Hepatocyte (in vitro differentiated cells): ENCODE data around the gene FAM81A. TPM values are rescaled to one million over a fixed set of nuclear protein-coding genes. Genes with fewer than 3 reads are reported as not detected.

ENCODE experiments used
- DNase-seq: peaks from one replicate; pipeline ENCODE4 v3.0.0-alpha.2; 2016; ENCODE audit warnings: low spot score
- H2AFZ ChIP-seq: fragments of 200-600 bp; sonication (generic); 2 replicates; pipeline ENCODE4 v1.6.0; 2016; ENCODE audit warnings: antibody characterized with exemption, mild to moderate bottlenecking
- H3K27ac ChIP-seq: fragments of 200-600 bp; sonication (generic); 2 replicates; pipeline ENCODE4 v1.5.1; 2016; ENCODE audit warnings: mild to moderate bottlenecking
- H3K27me3 ChIP-seq: fragments of 200-600 bp; sonication (generic); 2 replicates; pipeline ENCODE4 v1.6.1; 2016
- H3K36me3 ChIP-seq: fragments of 200-600 bp; sonication (generic); replicated peaks from 2 replicates; pipeline ENCODE4 v1.5.1; 2016; ENCODE audit warnings: low read depth; ENCODE audit not compliant: insufficient read depth
- H3K4me1 ChIP-seq: fragments of 200-600 bp; sonication (generic); 2 replicates; pipeline ENCODE4 v1.5.1; 2016; ENCODE audit warnings: mild to moderate bottlenecking, moderate library complexity; ENCODE audit not compliant: insufficient read depth
- H3K4me2 ChIP-seq: fragments of 200-600 bp; sonication (generic); 2 replicates; pipeline ENCODE4 v1.6.0; 2016
- H3K4me3 ChIP-seq: fragments of 200-600 bp; sonication (generic); 2 replicates; pipeline ENCODE4 v1.5.1; 2016; ENCODE audit warnings: mild to moderate bottlenecking
- H3K79me2 ChIP-seq: fragments of 200-600 bp; sonication (generic); 2 replicates; pipeline ENCODE4 v1.6.0; 2017; ENCODE audit warnings: mild to moderate bottlenecking
- H3K9me2 ChIP-seq: fragments of 200-600 bp; sonication (generic); replicated peaks from 2 replicates; pipeline ENCODE4 v1.6.0; 2017; ENCODE audit warnings: mild to moderate bottlenecking; ENCODE audit not compliant: insufficient read depth
- H3K9me3 ChIP-seq: fragments of 200-600 bp; sonication (generic); 2 replicates; pipeline ENCODE4 v1.5.1; 2016; ENCODE audit warnings: low read depth, mild to moderate bottlenecking
- H4K20me1 ChIP-seq: fragments of 200-600 bp; sonication (generic); 2 replicates; pipeline ENCODE4 v1.6.0; 2016; ENCODE audit warnings: mild to moderate bottlenecking; ENCODE audit not compliant: insufficient read depth, poor library complexity, severe bottlenecking
- CTCF ChIP-seq: fragments of 200-600 bp; sonication (generic); IDR thresholded peaks from 2 replicates; pipeline ENCODE4 v1.5.1; 2016; ENCODE audit warnings: antibody characterized with exemption, mild to moderate bottlenecking; ENCODE audit not compliant: poor library complexity
- EZH2 ChIP-seq: fragments of 200-600 bp; sonication (generic); IDR thresholded peaks from 2 replicates; pipeline ENCODE4 v1.6.1; 2016; ENCODE audit warnings: antibody characterized with exemption, mild to moderate bottlenecking, borderline replicate concordance
- EZH2phosphoT487 ChIP-seq: fragments of 200-600 bp; sonication (generic); IDR thresholded peaks from one replicate; pipeline ENCODE4 v1.6.1; 2018; ENCODE audit warnings: antibody characterized with exemption, mild to moderate bottlenecking, low read depth, moderate library complexity; ENCODE audit not compliant: unreplicated experiment, severe bottlenecking
- WGBS: methylation state at CpG from one replicate; pipeline ENCODE4 v1.1.6; 2016; ENCODE audit warnings: low lambda C conversion rate; ENCODE audit errors: missing lambda C conversion rate; 5-methylcytosine and 5-hydroxymethylcytosine counted together
- polyA plus RNA-seq: library from polyadenylated mRNA; unstranded; fragments of >200 nt; fragmentation: Nextera tagmentation; extraction: Ambion mirVana; gene quantifications from 2 replicates; pipeline ENCODE4 v1.2.1, GENCODE V29; 2016
- total RNA-seq: library from RNA; depleted of rRNA; stranded (reverse); fragments of >200 nt; gene quantifications from 2 replicates; pipeline ENCODE4 v1.2.3, GENCODE V29; 2014

The FAM81A gene
- total and polyA plus RNA-seq, 2 experiments from 2014 or later, result 0.47 to 0.85 TPM

GRCh38 chr15:59432389-59432788 lies 5.6 kb upstream of the FAM81A start:
- no peak overlapping the region for H3K4me3 ChIP-seq
- 97% methylated on average over 1 of the region's 1 CpG for WGBS
- no peak for TF ChIP-seq EZH2phosphoT487
- no peak for TF ChIP-seq CTCF
- TF ChIP-seq EZH2, result no peak

GRCh38 chr15:59434481-59434880 lies 3.5 kb upstream of the FAM81A start:
- no peak overlapping the region for H2AFZ ChIP-seq
- no peak overlapping the region for H3K4me3 ChIP-seq
- H3K9me2 ChIP-seq, result no peaks in the 10 kb centered on the region
- DNase-seq, result no peak
- H3K9me3 ChIP-seq, result no peaks in the 10 kb centered on the region
- H3K36me3 ChIP-seq, result no peaks in the 10 kb centered on the region
- H3K4me1 ChIP-seq, result peaks cover 9% of the 10 kb centered on the region
- TF ChIP-seq EZH2phosphoT487 (no peak), CTCF (no peak), EZH2 (no peak)
- 76% methylated on average over 4 of the region's 4 CpGs for WGBS
- H3K4me2 ChIP-seq, result no peak overlapping the region
- no peaks in the 10 kb centered on the region for H3K79me2 ChIP-seq
- H4K20me1 ChIP-seq, result no peaks in the 10 kb centered on the region
- H3K27me3 ChIP-seq, result peaks cover 44% of the 10 kb centered on the region
- no peak overlapping the region for H3K27ac ChIP-seq

More at GRCh38 chr15:59432389-59432788, 5.6 kb upstream of the FAM81A start:
- H3K27ac ChIP-seq, result no peak overlapping the region
- DNase-seq, result no peak
- peaks cover 35% of the 10 kb centered on the region for H3K27me3 ChIP-seq
- no peaks in the 10 kb centered on the region for H3K9me3 ChIP-seq
- no peaks in the 10 kb centered on the region for H4K20me1 ChIP-seq
- no peaks in the 10 kb centered on the region for H3K79me2 ChIP-seq
- H2AFZ ChIP-seq, result no peak overlapping the region
- peaks cover 8% of the 10 kb centered on the region for H3K4me1 ChIP-seq
- H3K4me2 ChIP-seq, result no peak overlapping the region
- no peaks in the 10 kb centered on the region for H3K36me3 ChIP-seq
- H3K9me2 ChIP-seq, result no peaks in the 10 kb centered on the region

- H3K4me3 ChIP-seq, result no peak overlapping the region
- TF ChIP-seq EZH2phosphoT487 (no peak), CTCF (no peak), EZH2 (no peak)
Observed at GRCh38 chr15:59436774-59437141, 1.2 kb upstream of the FAM81A start.

More at GRCh38 chr15:59436774-59437141, 1.2 kb upstream of the FAM81A start:
- no peaks in the 10 kb centered on the region for H3K9me2 ChIP-seq
- no peaks in the 10 kb centered on the region for H3K79me2 ChIP-seq
- no peaks in the 10 kb centered on the region for H4K20me1 ChIP-seq
- H3K4me1 ChIP-seq, result peaks cover 9% of the 10 kb centered on the region
- H3K27me3 ChIP-seq, result peaks cover 53% of the 10 kb centered on the region
- no peaks in the 10 kb centered on the region for H3K9me3 ChIP-seq
- H3K36me3 ChIP-seq, result no peaks in the 10 kb centered on the region
- no peak for DNase-seq
- WGBS, result 38% methylated on average over 6 of the region's 6 CpGs
- H2AFZ ChIP-seq, result no peak overlapping the region
- H3K27ac ChIP-seq, result no peak overlapping the region
- peak overlapping the region; percentile 87 for H3K4me2 ChIP-seq
